Ishikawa (cell line): ENCODE results near the gene THSD4.
A peak's percentile ranks its signal among the peaks of the same experiment; 100 is the strongest.

Experiments
- CEBPB ChIP-seq: IDR thresholded peaks from 2 replicates; pipeline ENCODE4 v1.6.1; 2012
- CREB1 ChIP-seq: IDR thresholded peaks from 2 replicates; pipeline ENCODE4 v1.6.1; 2012; ENCODE audit warnings: low read depth
- EGR1 ChIP-seq: IDR thresholded peaks from 2 replicates; pipeline ENCODE4 v1.6.1; 2012
- EP300 ChIP-seq: IDR thresholded peaks from 2 replicates; pipeline ENCODE4 v1.6.1; 2012; ENCODE audit warnings: borderline replicate concordance
- FOXM1 ChIP-seq: IDR thresholded peaks from 2 replicates; pipeline ENCODE4 v1.6.1; 2012; ENCODE audit warnings: low read depth, borderline replicate concordance
- NFIC ChIP-seq: IDR thresholded peaks from 2 replicates; pipeline ENCODE4 v1.6.1; 2012
- RAD21 ChIP-seq: IDR thresholded peaks from 2 replicates; pipeline ENCODE4 v1.6.1; 2012; ENCODE audit warnings: low read depth
- TAF1 ChIP-seq: IDR thresholded peaks from 2 replicates; pipeline ENCODE4 v1.6.1; 2012; ENCODE audit warnings: low read depth, mild to moderate bottlenecking
- TCF12 ChIP-seq: IDR thresholded peaks from 2 replicates; pipeline ENCODE4 v1.6.1; 2012; ENCODE audit warnings: low read depth
- TEAD4 ChIP-seq: IDR thresholded peaks from 2 replicates; pipeline ENCODE4 v1.6.1; 2012
- YY1 ChIP-seq: IDR thresholded peaks from 2 replicates; pipeline ENCODE4 v1.6.1; 2012; ENCODE audit warnings: low read depth
- ZBTB7A ChIP-seq: IDR thresholded peaks from 2 replicates; pipeline ENCODE4 v1.6.1; 2012; ENCODE audit warnings: low read depth
- TF ChIP-seq, protein P1 (sequence below): IDR thresholded peaks from 2 replicates; pipeline ENCODE4 v1.6.1; 2012
- TF ChIP-seq, protein P2 (sequence below): IDR thresholded peaks from 2 replicates; pipeline ENCODE4 v1.6.1; 2012; ENCODE audit warnings: low read depth, mild to moderate bottlenecking
- TF ChIP-seq, protein P3 (sequence below): IDR thresholded peaks from 2 replicates; pipeline ENCODE4 v1.6.1; 2012

Gene THSD4

DNA sequence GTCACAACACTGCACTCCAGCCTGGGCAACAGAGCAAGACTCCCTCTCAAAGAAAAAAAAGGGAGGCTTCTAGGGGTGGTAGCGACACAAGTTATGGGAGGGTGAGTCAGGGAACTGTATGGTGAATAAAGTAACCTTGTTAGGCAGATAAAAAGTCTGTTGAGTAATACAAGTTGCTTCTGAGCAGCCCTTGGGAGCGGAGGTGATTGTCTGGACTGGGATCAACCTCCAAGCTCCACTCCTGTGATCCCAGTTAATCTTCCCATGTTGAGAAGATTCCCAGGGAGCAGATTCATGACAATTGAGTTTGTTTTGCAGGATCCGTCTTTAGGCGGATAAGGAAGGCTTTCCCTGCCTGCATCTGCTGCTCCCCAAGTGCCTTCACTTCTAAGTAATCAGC is 335.9 kb downstream of the THSD4 start:
- no peak for TF ChIP-seq CREB1
- no peak for TF ChIP-seq TEAD4
- no peak for TF ChIP-seq TAF1

DNA sequence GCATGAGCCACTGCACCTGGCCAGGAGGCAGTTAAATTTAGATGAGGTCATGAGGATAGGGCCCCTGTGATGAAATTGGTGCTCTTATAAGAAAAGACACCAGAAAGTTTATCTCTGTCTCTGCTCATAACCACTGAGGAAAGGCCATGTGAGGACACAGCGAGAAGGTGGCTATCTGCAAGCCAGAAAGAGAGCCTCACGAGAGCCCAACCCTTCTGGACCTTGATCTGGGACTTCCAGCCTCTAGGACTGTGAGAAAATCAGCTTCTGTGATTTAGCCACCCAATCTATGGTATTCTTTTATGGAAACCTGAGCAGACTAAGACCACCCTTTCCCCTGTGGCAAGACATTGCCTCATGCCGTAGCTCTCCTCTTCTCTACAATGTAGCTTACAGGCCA is 337.6 kb downstream of the THSD4 start:
- TF ChIP-seq TAF1 (no peak), FOXM1 (no peak), YY1 (no peak), EGR1 (no peak), RAD21 (no peak), CREB1 (no peak), TCF12 (no peak)
- TF ChIP-seq, protein P1, sequence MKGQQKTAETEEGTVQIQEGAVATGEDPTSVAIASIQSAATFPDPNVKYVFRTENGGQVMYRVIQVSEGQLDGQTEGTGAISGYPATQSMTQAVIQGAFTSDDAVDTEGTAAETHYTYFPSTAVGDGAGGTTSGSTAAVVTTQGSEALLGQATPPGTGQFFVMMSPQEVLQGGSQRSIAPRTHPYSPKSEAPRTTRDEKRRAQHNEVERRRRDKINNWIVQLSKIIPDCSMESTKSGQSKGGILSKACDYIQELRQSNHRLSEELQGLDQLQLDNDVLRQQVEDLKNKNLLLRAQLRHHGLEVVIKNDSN, result no peak

DNA sequence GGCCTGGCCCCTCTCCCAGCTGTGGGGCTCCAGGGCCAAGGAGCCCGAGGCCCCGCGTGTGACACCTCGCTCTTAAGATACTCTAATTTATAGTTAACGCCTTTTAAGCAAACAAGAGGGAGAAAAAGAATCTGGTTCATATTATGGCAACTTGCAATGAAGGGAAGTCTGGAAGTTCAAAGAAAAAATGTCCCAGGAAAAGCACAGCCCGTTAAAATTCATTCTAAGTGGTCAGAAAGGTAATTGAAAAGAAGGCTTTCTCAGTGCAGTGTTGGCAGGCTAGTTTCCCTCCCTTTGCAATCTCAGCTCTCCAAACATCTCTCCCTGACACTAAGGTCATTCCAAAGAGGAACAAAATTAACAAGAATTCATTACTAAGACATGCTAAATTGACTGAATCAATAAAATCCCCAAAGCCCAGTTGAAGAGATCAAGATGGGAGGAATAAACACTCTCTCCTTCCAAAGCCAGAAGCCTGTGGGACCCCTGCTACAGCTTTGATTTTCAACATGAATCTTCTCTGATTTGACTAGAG is 339.3 kb downstream of the THSD4 start:
- TF ChIP-seq CREB1 (no peak), CEBPB (no peak), EGR1 (no peak), ZBTB7A (no peak), NFIC (no peak), EP300 (no peak), RAD21 (no peak)
- TF ChIP-seq, protein P1, result no peak

DNA sequence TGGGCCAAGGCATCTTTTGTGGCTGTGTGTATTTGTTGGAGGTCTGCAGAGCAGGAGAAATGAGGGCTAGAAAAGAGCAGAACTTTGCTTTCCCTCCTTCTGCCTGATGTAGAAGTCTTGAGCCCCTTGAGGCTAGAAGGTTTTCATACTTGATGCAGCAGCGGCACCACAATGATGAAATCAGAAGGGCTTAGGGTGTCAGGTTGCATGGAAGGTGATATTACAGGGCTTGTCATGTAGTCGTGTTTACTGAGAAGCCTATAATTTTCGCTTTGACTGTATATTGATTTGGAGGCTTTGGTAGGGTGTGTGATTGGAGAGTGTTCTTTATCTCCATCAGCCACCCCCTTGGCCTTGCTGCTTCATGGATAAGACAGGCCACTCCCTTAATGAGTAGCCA is 339.8 kb downstream of the THSD4 start:
- peak; percentile 60; the same call in 1 of the 2 replicates for TF ChIP-seq CEBPB
- no peak for TF ChIP-seq TCF12
- no peak for TF ChIP-seq EP300
- no peak for TF ChIP-seq CREB1

DNA sequence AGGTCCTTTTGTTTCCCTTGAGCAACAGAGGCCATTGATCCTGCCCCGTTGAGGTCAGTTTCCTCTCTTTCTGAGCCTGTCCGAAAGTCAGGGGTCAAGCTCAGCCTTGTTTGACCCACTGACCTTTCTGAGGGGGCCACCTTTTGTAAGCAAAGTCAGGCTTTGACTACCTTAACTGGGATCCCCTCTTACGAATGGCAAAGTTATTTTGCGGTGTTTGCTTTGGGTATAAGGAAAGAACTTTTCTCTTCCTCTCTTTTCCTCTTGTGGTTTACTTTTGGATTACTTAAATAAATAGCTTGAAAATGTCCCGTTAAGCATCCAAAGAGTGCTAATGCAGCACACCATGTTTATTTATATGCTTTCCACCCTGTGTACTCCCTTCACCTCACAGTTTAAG is 340.6 kb downstream of the THSD4 start:
- TF ChIP-seq CEBPB (no peak), YY1 (no peak), EGR1 (no peak), TCF12 (no peak), TAF1 (no peak), TEAD4 (no peak), CREB1 (no peak), RAD21 (no peak), FOXM1 (no peak), NFIC (no peak), ZBTB7A (no peak)
- TF ChIP-seq, protein P1, result no peak

DNA sequence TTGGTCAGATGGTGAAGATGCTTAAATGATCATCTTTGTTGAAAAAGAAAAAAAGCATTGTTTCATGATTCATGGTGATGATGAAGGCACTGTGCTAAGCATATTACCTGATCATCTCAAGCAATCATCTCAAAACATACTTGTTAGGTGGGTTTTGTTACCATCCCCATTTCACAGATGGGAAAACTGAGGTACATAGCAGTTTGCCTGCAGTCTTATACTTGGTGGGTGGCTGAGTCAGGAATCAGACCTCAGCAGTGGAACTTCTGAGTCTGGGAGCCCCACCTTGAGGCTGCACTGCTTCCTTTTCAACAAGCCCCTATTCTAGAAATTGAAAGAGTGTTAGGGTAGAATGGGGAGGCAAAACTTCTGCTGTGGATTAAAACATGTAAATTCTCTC is 341.1 kb downstream of the THSD4 start:
- TF ChIP-seq, protein P2, sequence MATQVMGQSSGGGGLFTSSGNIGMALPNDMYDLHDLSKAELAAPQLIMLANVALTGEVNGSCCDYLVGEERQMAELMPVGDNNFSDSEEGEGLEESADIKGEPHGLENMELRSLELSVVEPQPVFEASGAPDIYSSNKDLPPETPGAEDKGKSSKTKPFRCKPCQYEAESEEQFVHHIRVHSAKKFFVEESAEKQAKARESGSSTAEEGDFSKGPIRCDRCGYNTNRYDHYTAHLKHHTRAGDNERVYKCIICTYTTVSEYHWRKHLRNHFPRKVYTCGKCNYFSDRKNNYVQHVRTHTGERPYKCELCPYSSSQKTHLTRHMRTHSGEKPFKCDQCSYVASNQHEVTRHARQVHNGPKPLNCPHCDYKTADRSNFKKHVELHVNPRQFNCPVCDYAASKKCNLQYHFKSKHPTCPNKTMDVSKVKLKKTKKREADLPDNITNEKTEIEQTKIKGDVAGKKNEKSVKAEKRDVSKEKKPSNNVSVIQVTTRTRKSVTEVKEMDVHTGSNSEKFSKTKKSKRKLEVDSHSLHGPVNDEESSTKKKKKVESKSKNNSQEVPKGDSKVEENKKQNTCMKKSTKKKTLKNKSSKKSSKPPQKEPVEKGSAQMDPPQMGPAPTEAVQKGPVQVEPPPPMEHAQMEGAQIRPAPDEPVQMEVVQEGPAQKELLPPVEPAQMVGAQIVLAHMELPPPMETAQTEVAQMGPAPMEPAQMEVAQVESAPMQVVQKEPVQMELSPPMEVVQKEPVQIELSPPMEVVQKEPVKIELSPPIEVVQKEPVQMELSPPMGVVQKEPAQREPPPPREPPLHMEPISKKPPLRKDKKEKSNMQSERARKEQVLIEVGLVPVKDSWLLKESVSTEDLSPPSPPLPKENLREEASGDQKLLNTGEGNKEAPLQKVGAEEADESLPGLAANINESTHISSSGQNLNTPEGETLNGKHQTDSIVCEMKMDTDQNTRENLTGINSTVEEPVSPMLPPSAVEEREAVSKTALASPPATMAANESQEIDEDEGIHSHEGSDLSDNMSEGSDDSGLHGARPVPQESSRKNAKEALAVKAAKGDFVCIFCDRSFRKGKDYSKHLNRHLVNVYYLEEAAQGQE, result no peak
- TF ChIP-seq, protein P3, sequence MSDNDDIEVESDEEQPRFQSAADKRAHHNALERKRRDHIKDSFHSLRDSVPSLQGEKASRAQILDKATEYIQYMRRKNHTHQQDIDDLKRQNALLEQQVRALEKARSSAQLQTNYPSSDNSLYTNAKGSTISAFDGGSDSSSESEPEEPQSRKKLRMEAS, result no peak
- TF ChIP-seq TCF12 (no peak), CREB1 (no peak), TAF1 (no peak), YY1 (no peak), EP300 (no peak), NFIC (no peak), TEAD4 (no peak), RAD21 (no peak)
- TF ChIP-seq, protein P1, result no peak

DNA sequence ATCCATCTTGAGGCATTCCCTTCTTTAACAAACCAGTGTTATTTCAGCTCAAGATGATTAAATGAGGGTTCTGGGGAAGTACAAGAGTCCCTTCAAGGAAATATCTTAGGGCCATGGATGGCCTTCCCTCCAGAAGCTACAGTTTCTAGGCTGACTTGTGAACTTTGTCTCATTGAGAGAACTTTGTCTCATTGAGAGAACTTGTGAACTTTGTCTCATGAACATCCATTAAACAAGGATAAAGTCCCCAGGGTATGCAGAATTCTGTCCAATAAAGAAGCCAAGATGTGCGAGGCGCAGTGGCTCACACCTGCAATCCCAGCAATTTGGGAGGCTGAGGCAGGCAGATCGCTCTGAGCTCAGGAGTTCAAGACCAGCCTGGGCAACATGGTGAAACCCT is 341.5 kb downstream of the THSD4 start:
- TF ChIP-seq EP300 (no peak), TCF12 (no peak), NFIC (no peak), ZBTB7A (no peak), EGR1 (no peak), YY1 (no peak), CREB1 (no peak), FOXM1 (no peak), CEBPB (no peak), TAF1 (no peak), RAD21 (no peak), TEAD4 (no peak)
- TF ChIP-seq, protein P2, result no peak
- TF ChIP-seq, protein P3, result no peak
- TF ChIP-seq, protein P1, result no peak
